Activated CD8-positive, alpha-beta memory T cell treated with anti-CD3 and anti-CD28 coated beads for 4 hours (primary cell): ENCODE results near the gene CCT7.

Source experiments
- DNase-seq, 2 donors: peaks; one replicate each; pipeline ENCODE4 v3.0.0-alpha.2; 2020; ENCODE audit warnings: low read depth in 2 of 2

Gene CCT7

GRCh38 chr2:73267008-73267407, 32.9 kb downstream of the CCT7 start:
- DNase-seq = no peak

- DNase-seq = no peak
Measured at GRCh38 chr2:73268366-73268829, 34.3 kb downstream of the CCT7 start.

- peak; percentile 41 to 52 for DNase-seq
Measured at GRCh38 chr2:73268830-73269685, 35.0 kb downstream of the CCT7 start.

GRCh38 chr2:73269686-73270465, 35.8 kb downstream of the CCT7 start:
- no peak for DNase-seq

GRCh38 chr2:73272270-73272669, 38.2 kb downstream of the CCT7 start:
- DNase-seq = no peak

- no peak for DNase-seq
Measured at GRCh38 chr2:73279852-73280251, 45.7 kb downstream of the CCT7 start.

GRCh38 chr2:73281244-73281643, 47.1 kb downstream of the CCT7 start:
- no peak for DNase-seq

GRCh38 chr2:73282924-73283544, 48.9 kb downstream of the CCT7 start:
- no peak for DNase-seq

GRCh38 chr2:73283545-73284295, 49.6 kb downstream of the CCT7 start:
- no peak for DNase-seq

GRCh38 chr2:73284296-73285158, 50.4 kb downstream of the CCT7 start, which contains the start of gene FBXO41:
Gene FBXO41, minus strand, starts transcription at chr2:73284478. Its CDS starts 14,848 bp downstream, at chr2:73269630.
- peak; percentile 65 to 75 for DNase-seq

GRCh38 chr2:73285159-73285739, 51.1 kb downstream of the CCT7 start:
- no peak for DNase-seq

GRCh38 chr2:73286134-73286655, 52.1 kb downstream of the CCT7 start:
- DNase-seq = no peak

GRCh38 chr2:73289304-73289703, 55.2 kb downstream of the CCT7 start:
- no peak for DNase-seq

GRCh38 chr2:73290049-73290839, 56.1 kb downstream of the CCT7 start:
- no peak for DNase-seq

GRCh38 chr2:73291093-73291460, 57.0 kb downstream of the CCT7 start:
- DNase-seq = no peak

- DNase-seq = no peak
Measured at GRCh38 chr2:73291461-73292315, 57.6 kb downstream of the CCT7 start.

- DNase-seq = no peak
Measured at GRCh38 chr2:73292316-73292905, 58.3 kb downstream of the CCT7 start.
